Type B pancreatic cell (in vitro differentiated cells): Measurements from ENCODE around the gene GMDS. TPM values are rescaled to one million over a fixed set of nuclear protein-coding genes. Genes with fewer than 3 reads are reported as not detected.

Source experiments
- DNase-seq: peaks from one replicate; pipeline ENCODE4 v3.0.0; 2021; ENCODE audit warnings: mixed read lengths; ENCODE audit not compliant: unreplicated experiment; ENCODE audit errors: extremely low spot score
- H3K27ac Mint-ChIP-seq: 2 replicates; pipeline ENCODE4 v1.8.0; 2021; ENCODE audit warnings: mild to moderate bottlenecking, mixed read lengths
- H3K27me3 Mint-ChIP-seq: 2 replicates; pipeline ENCODE4 v1.8.0; 2021; ENCODE audit warnings: mixed read lengths
- H3K36me3 Mint-ChIP-seq: 2 replicates; pipeline ENCODE4 v1.8.0; 2021; ENCODE audit warnings: mixed read lengths
- H3K4me1 Mint-ChIP-seq: one replicate; pipeline ENCODE4 v1.8.0; 2021; ENCODE audit warnings: mixed read lengths; ENCODE audit not compliant: unreplicated experiment
- H3K4me3 Mint-ChIP-seq: 2 replicates; pipeline ENCODE4 v1.8.0; 2021; ENCODE audit warnings: mild to moderate bottlenecking, mixed read lengths
- H3K9me3 Mint-ChIP-seq: 2 replicates; pipeline ENCODE4 v1.8.0; 2021; ENCODE audit warnings: mixed read lengths
- CTCF ChIP-seq: fragments of 200-600 bp; sonication (generic); conservative IDR thresholded peaks from 2 replicates; pipeline ENCODE4 v1.5.0; 2021; ENCODE audit warnings: antibody characterized with exemption, mild to moderate bottlenecking
- total RNA-seq: library from RNA; stranded (reverse); gene quantifications from 2 replicates; pipeline ENCODE4 v1.2.1, GENCODE V29; 2021; ENCODE audit warnings: low replicate concordance

Gene GMDS
- total RNA-seq, 1 donor from 2014 or later: 41.3 TPM

GRCh38 chr6:1619673-1620503, 625.5 kb downstream of the GMDS start:
- Mint-ChIP-seq H3K9me3 (no peaks in the 10 kb centered on the region), H3K4me1 (peaks cover 45% of the 10 kb centered on the region), H3K27me3 (peaks cover 66% of the 10 kb centered on the region), H3K4me3 (peak overlapping the region; percentile 51), H3K36me3 (peaks cover 22% of the 10 kb centered on the region), H3K27ac (no peak overlapping the region)
- no peak for TF ChIP-seq CTCF
- no peak for DNase-seq

GRCh38 chr6:1619098-1619672, 626.2 kb downstream of the GMDS start:
- TF ChIP-seq CTCF: no peak
- DNase-seq: no peak
- H3K4me1 Mint-ChIP-seq: peaks cover 45% of the 10 kb centered on the region
- H3K27me3 Mint-ChIP-seq: peaks cover 66% of the 10 kb centered on the region
- peaks cover 22% of the 10 kb centered on the region for H3K36me3 Mint-ChIP-seq
- H3K27ac Mint-ChIP-seq: no peak overlapping the region
- H3K4me3 Mint-ChIP-seq: no peak overlapping the region
- H3K9me3 Mint-ChIP-seq: no peaks in the 10 kb centered on the region

GRCh38 chr6:1618311-1619097, 626.9 kb downstream of the GMDS start:
- peak overlapping the region; percentile 64 for H3K4me3 Mint-ChIP-seq

GRCh38 chr6:1617466-1618310, 627.7 kb downstream of the GMDS start:
- peaks cover 20% of the 10 kb centered on the region for H3K36me3 Mint-ChIP-seq
- peak overlapping the region; percentile 22 for H3K27ac Mint-ChIP-seq
- H3K4me3 Mint-ChIP-seq: peak overlapping the region; percentile 81
- DNase-seq: no peak
- no peak for TF ChIP-seq CTCF
- no peaks in the 10 kb centered on the region for H3K9me3 Mint-ChIP-seq
- peaks cover 34% of the 10 kb centered on the region for H3K4me1 Mint-ChIP-seq
- H3K27me3 Mint-ChIP-seq: peaks cover 66% of the 10 kb centered on the region

More at GRCh38 chr6:1618311-1619097, 626.9 kb downstream of the GMDS start:
- Mint-ChIP-seq H3K36me3 (peaks cover 22% of the 10 kb centered on the region), H3K9me3 (no peaks in the 10 kb centered on the region), H3K27ac (peak overlapping the region; percentile 39), H3K27me3 (peaks cover 66% of the 10 kb centered on the region), H3K4me1 (peaks cover 42% of the 10 kb centered on the region)
- TF ChIP-seq CTCF: no peak
- DNase-seq: no peak
